Esophagus mucosa (tissue), 1 donor: ENCODE results near the gene DNAAF6. TPM values are rescaled to one million over a fixed set of nuclear protein-coding genes. Genes with fewer than 3 reads are reported as not detected.

Experiments
- total RNA-seq: library from RNA; stranded (reverse); gene quantifications from one replicate; pipeline ENCODE4 v1.2.4, GENCODE V29; 2023
- donor health status: DM: yes; HTN: yes; CAD: no.

DNAAF6 gene
- total RNA-seq, 1 donor from 2014 or later: not detected

Other genes starting within 250 kb of the DNAAF6 start
- 13.9 TPM for gene MORC4, start 206.4 kb upstream of the DNAAF6 start, total RNA-seq
- 10.3 TPM for gene RBM41, start 87.8 kb upstream of the DNAAF6 start, total RNA-seq
- 1.7 TPM for gene NUP62CL, start 178 bp upstream of the DNAAF6 start, total RNA-seq
- gene FRMPD3, start 243.0 kb downstream of the DNAAF6 start, total RNA-seq: 0.04 TPM